K562 (cell line): ENCODE measurements around the gene TBRG1. TPM values are rescaled to one million over a fixed set of nuclear protein-coding genes. Genes with fewer than 3 reads are reported as not detected.
A peak's percentile ranks its signal among the peaks of the same experiment; 100 is the strongest.

Experiments
- CBX3 ChIP-seq, 2 experiments: IDR thresholded peaks; 1 replicate in 1 of 2; 2 replicates in 1 of 2; pipeline ENCODE4 v1.6.1; 2012; ENCODE audit warnings: inconsistent platforms in 2 of 2, low read length in 2 of 2, borderline replicate concordance in 1 of 2, control low read depth in 1 of 2
- DMBX1 ChIP-seq: fragments of 250-450 bp; sonication (Bioruptor Pico); IDR thresholded peaks from 2 replicates; pipeline ENCODE4 v1.8.0; 2022; ENCODE audit warnings: inconsistent platforms, mild to moderate bottlenecking, moderate library complexity, borderline replicate concordance
- GMEB1 ChIP-seq: fragments of 250-450 bp; sonication (Bioruptor Pico); IDR thresholded peaks from 2 replicates; pipeline ENCODE4 v1.4.0; 2020; ENCODE audit warnings: mild to moderate bottlenecking
- IRF1 ChIP-seq: sonication (generic); formaldehyde crosslinking; IDR thresholded peaks from 2 replicates; pipeline ENCODE4 v1.8.0; 2022; ENCODE audit warnings: missing genetic modification reagents, mild to moderate bottlenecking, borderline replicate concordance
- KAT2B ChIP-seq: IDR thresholded peaks from one replicate; pipeline ENCODE4 v1.6.1; 2012; ENCODE audit warnings: low read depth, mild to moderate bottlenecking, control low read depth, inconsistent platforms, low read length, moderate library complexity
- NCOA6 ChIP-seq: fragments of 450-650 bp; IDR thresholded peaks from 2 replicates; pipeline ENCODE4 v1.6.1; 2017; ENCODE audit warnings: mild to moderate bottlenecking
- NEUROD1 ChIP-seq: fragments of 150-350 bp; IDR thresholded peaks from 2 replicates; pipeline ENCODE4 v1.6.1; 2014; ENCODE audit warnings: borderline replicate concordance, low read length, low read depth; ENCODE audit not compliant: partially characterized antibody
- NFIC ChIP-seq: fragments of 450-650 bp; IDR thresholded peaks from 2 replicates; pipeline ENCODE4 v1.6.1; 2017; ENCODE audit warnings: mild to moderate bottlenecking, inconsistent platforms
- PHF21A ChIP-seq: fragments of 450-650 bp; IDR thresholded peaks from 2 replicates; pipeline ENCODE4 v1.6.1; 2017; ENCODE audit warnings: low read depth, borderline replicate concordance
- PRPF4 ChIP-seq: fragments of 200-400 bp; formaldehyde crosslinking; IDR thresholded peaks from one replicate; pipeline ENCODE4 v1.6.1; 2017; ENCODE audit warnings: low read length, low read depth, mild to moderate bottlenecking; ENCODE audit not compliant: insufficient read depth, poor library complexity, severe bottlenecking
- SIRT6 ChIP-seq: IDR thresholded peaks from one replicate; pipeline ENCODE4 v1.6.1; 2012; ENCODE audit warnings: low read depth, mild to moderate bottlenecking, control low read depth, inconsistent platforms, low read length, moderate library complexity
- SMC3 ChIP-seq: conservative IDR thresholded peaks from 2 replicates; pipeline ENCODE4 v1.6.1; 2011; ENCODE audit warnings: low read depth, low read length, improper control_type of control experiment; ENCODE audit not compliant: insufficient read depth
- TAF9B ChIP-seq: fragments of 450-650 bp; IDR thresholded peaks from 2 replicates; pipeline ENCODE4 v1.6.1; 2018; ENCODE audit warnings: mild to moderate bottlenecking; ENCODE audit not compliant: partially characterized antibody
- TFAM ChIP-seq: fragments of 250-450 bp; sonication (Bioruptor Pico); conservative IDR thresholded peaks from 2 replicates; pipeline ENCODE4 v1.5.0; 2021; ENCODE audit warnings: mild to moderate bottlenecking, moderate library complexity
- TRIM24 ChIP-seq, 2 experiments: fragments of 450-650 bp; IDR thresholded peaks; 2 replicates each; pipeline ENCODE4 v1.6.1; 2016
- ZNF280A ChIP-seq: fragments of 450-650 bp; IDR thresholded peaks from 2 replicates; pipeline ENCODE4 v1.6.1; 2018; ENCODE audit warnings: mild to moderate bottlenecking, low read depth; ENCODE audit not compliant: partially characterized antibody
- ZNF398 ChIP-seq: fragments of 250-450 bp; sonication (Bioruptor Pico); IDR thresholded peaks from 2 replicates; pipeline ENCODE4 v1.8.0; 2021; ENCODE audit warnings: moderate library complexity, mild to moderate bottlenecking, inconsistent platforms
- ZNF408 ChIP-seq: fragments of 250-450 bp; sonication (Bioruptor Pico); IDR thresholded peaks from 2 replicates; pipeline ENCODE4 v1.4.0; 2020; ENCODE audit warnings: low read depth, mild to moderate bottlenecking, moderate library complexity
- polyA plus RNA-seq, 8 experiments: library from polyadenylated mRNA; depleted of rRNA in 4 of 8; stranded (reverse) in 5 of 8; unstranded in 3 of 8; fragments of >200 nt; fragmentation: Nextera tagmentation in 2 of 8; fragmentation: Illumina TruSeq in 1 of 8; extraction: Ambion mirVana in 2 of 8; extraction: Trizol in 1 of 8; gene quantifications; 2 replicates each; pipeline versions ENCODE4 v1.2.1 to v1.2.3, GENCODE V29; 2011 to 2014; ENCODE audit warnings: inconsistent platforms in 1 of 8, missing spikeins in 1 of 8
- total RNA-seq, 7 experiments: library from RNA; depleted of rRNA in 6 of 7; stranded (reverse); fragments of >200 nt in 6 of 7; fragmentation: Illumina TruSeq in 2 of 7; extraction: Trizol in 2 of 7; gene quantifications; 2 replicates each; pipeline versions ENCODE4 v1.2.1 to v1.2.3, GENCODE V29; 2011 to 2021; ENCODE audit warnings: low replicate concordance in 1 of 7

Gene TBRG1
- total and polyA plus RNA-seq, 9 of the 15 experiments (the other 6 are each of a cell fraction or from before 2014, with no cell fraction given): 8.7 to 30.0 (median 20.2) TPM

GRCh38 chr11:124644426-124645280, 22.0 kb downstream of the TBRG1 start (continued):
- TF ChIP-seq KAT2B (no peak), ZNF280A (no peak), GMEB1 (CRISPR knock-in tag) (no peak), ZNF408 (CRISPR knock-in tag) (no peak), PHF21A (no peak), SMC3 (peak; percentile 66), TAF9B (no peak), TRIM24 (IDR thresholded peaks at IDR 0.05) (no peak; a peak in 1 of 4 replicates), CBX3 (IDR thresholded peaks at IDR 0.05; ENCODE audit: borderline replicate concordance in 1 of 2, low read length in 2 of 2) (no peak), PRPF4 (no peak), IRF1 (CRISPR knock-in tag) (no peak), DMBX1 (CRISPR knock-in tag) (0 out of 2 replicates have a peak, but pooled peaks have one; percentile 26), ZNF398 (CRISPR knock-in tag) (no peak), SIRT6 (no peak), NEUROD1 (no peak), TFAM (CRISPR knock-in tag) (no peak), NFIC (no peak), NCOA6 (no peak)
